Spleen (tissue), 11 donors: Measurements from ENCODE around the gene GRIK1. TPM values are rescaled to one million over a fixed set of nuclear protein-coding genes. Genes with fewer than 3 reads are reported as not detected.

Experiments used
- DNase-seq: peaks from one replicate; pipeline ENCODE4 v3.0.0-alpha.2; 2020
- H3K27ac ChIP-seq, 8 donors: fragments of 200-600 bp; sonication (generic) in 7 of 8; 1 replicate in 4 of 8; 2 replicates in 4 of 8; pipeline versions ENCODE4 v1.5.0 to v1.8.0; 2016 to 2021; ENCODE audit warnings: inconsistent platforms in 4 of 8, mild to moderate bottlenecking in 4 of 8, moderate library complexity in 1 of 8
- H3K27me3 ChIP-seq, 7 donors: fragments of 200-600 bp; sonication (generic) in 6 of 7; replicated peaks in 1 of 7; 1 replicate in 4 of 7; 2 replicates in 3 of 7; pipeline versions ENCODE4 v1.5.0 to v1.8.0; 2016 to 2021; ENCODE audit warnings: inconsistent platforms in 3 of 7, mild to moderate bottlenecking in 1 of 7
- H3K36me3 ChIP-seq, 6 donors: fragments of 200-600 bp; sonication (generic) in 5 of 6; 1 replicate in 4 of 6; 2 replicates in 2 of 6; pipeline versions ENCODE4 v1.5.0 to v1.8.0; 2016 to 2021; ENCODE audit warnings: inconsistent platforms in 2 of 6
- H3K4me1 ChIP-seq, 6 donors: fragments of 200-600 bp; sonication (generic) in 5 of 6; 1 replicate in 3 of 6; 2 replicates in 3 of 6; pipeline versions ENCODE4 v1.5.0 to v1.8.0; 2016 to 2021; ENCODE audit warnings: inconsistent platforms in 3 of 6
- H3K4me3 ChIP-seq, 8 donors: fragments of 200-600 bp; sonication (generic) in 7 of 8; 1 replicate in 4 of 8; 2 replicates in 4 of 8; pipeline versions ENCODE4 v1.5.0 to v1.8.0; 2016 to 2021; ENCODE audit warnings: inconsistent platforms in 4 of 8, mild to moderate bottlenecking in 4 of 8, moderate library complexity in 2 of 8
- H3K9me3 ChIP-seq, 8 donors: fragments of 200-600 bp; sonication (generic) in 7 of 8; 1 replicate in 4 of 8; 2 replicates in 4 of 8; pipeline versions ENCODE4 v1.5.0 to v1.8.0; 2016 to 2021; ENCODE audit warnings: inconsistent platforms in 4 of 8
- POLR2A ChIP-seq, 3 donors: fragments of 450-650 bp; IDR thresholded peaks; one replicate each; pipeline ENCODE4 v1.5.1; 2017; ENCODE audit warnings: antibody characterized with exemption in 3 of 3, mild to moderate bottlenecking in 1 of 3
- POLR2AphosphoS5 ChIP-seq, 3 donors: sonication (generic); formaldehyde crosslinking; IDR thresholded peaks; one replicate each; pipeline ENCODE4 v1.5.1; 2017; ENCODE audit warnings: antibody characterized with exemption in 3 of 3
- WGBS, 5 donors: extraction: QIAGEN DNeasy Blood & Tissue Kit in 3 of 5; methylation state at CpG; one replicate each; pipeline versions ENCODE4 v1.1.5 to v1.1.7; 2013 to 2018; 5-methylcytosine and 5-hydroxymethylcytosine counted together
- intact Hi-C: fragments of 100-400 bp; cut with DNase I; formaldehyde crosslinking; loops from one replicate; pipeline ENCODE4 v1.15.0; 2023; ENCODE audit warnings: low total_unique reads
- polyA plus RNA-seq, 3 donors: library from polyadenylated mRNA; stranded (reverse); fragments of 200-250 nt; gene quantifications; one replicate each; pipeline ENCODE4 v1.2.1, GENCODE V29; 2013
- total RNA-seq, 7 donors: library from RNA; depleted of rRNA in 3 of 7; stranded (reverse); fragments of >200 nt in 3 of 7; fragmentation: NEBNext Ultra II Directional in 4 of 7; extraction: Animal tissue kit (Norgen Biotek cat#: 25700) in 4 of 7; gene quantifications; one replicate each; pipeline versions ENCODE4 v1.1.0 to v1.2.1, GENCODE V29; 2016 to 2021
- TF ChIP-seq, protein P1 (sequence below), 11 experiments: fragments of 200-600 bp in 7 of 11; fragments of 450-650 bp in 4 of 11; sonication (generic) in 4 of 11; IDR thresholded peaks in 8 of 11; conservative IDR thresholded peaks in 3 of 11; 1 replicate in 7 of 11; 2 replicates in 4 of 11; pipeline versions ENCODE4 v1.4.0 to v1.8.0; 2016 to 2021; ENCODE audit warnings: antibody characterized with exemption in 11 of 11, inconsistent platforms in 4 of 11, mild to moderate bottlenecking in 1 of 11
- donor health status: healthy with polysubstance abuse.
- donor health status: DM: no; HTN: no; CAD: no; lungs with moderate emphysema.
- donor health status: DM: no; HTN: no; CAD: no.
- donor health status: Bipolar disorder and iron deficiency.
- donor health status: healthy.
- donor health status: DM: no; HTN: no; CAD: no.
- donor health status: DM: yes; HTN: yes; CAD: no.

GRIK1 gene
- total and polyA plus RNA-seq, 10 donors: 0.02 to 0.17 (median 0.04) TPM; not detected in 7

DNA sequence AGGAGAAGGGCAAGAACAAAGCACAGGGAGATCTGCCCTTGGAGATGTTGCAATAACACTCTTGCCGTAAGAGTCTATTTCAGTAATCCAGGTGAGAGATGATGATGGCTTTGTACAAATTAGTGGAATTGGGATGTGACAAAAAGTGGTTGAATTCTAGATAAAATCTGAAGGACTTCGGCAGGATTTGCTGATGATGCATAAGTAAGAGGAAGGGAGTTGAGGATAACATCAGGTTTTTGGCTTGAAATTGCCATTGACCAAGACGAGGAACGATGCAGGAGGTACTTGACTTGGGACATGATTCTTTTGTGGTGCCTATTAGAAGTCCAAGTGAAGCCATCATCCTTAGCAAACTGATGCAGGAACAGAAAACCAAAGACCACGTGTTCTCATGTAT is 238.1 kb downstream of the GRIK1 start:
- intact Hi-C loops: no loop called here
- Histone ChIP-seq H3K36me3 (no peaks in the 10 kb centered on the region), H3K9me3 (peaks cover 0 to 11% (median 6%) of the 10 kb centered on the region in 8 donors), H3K27me3 (no peaks in the 10 kb centered on the region), H3K4me3 (no peak overlapping the region), H3K4me1 (no peaks in the 10 kb centered on the region), H3K27ac (no peak overlapping the region)
- TF ChIP-seq POLR2A (IDR thresholded peaks at IDR 0.05): no peak
- TF ChIP-seq, protein P1, sequence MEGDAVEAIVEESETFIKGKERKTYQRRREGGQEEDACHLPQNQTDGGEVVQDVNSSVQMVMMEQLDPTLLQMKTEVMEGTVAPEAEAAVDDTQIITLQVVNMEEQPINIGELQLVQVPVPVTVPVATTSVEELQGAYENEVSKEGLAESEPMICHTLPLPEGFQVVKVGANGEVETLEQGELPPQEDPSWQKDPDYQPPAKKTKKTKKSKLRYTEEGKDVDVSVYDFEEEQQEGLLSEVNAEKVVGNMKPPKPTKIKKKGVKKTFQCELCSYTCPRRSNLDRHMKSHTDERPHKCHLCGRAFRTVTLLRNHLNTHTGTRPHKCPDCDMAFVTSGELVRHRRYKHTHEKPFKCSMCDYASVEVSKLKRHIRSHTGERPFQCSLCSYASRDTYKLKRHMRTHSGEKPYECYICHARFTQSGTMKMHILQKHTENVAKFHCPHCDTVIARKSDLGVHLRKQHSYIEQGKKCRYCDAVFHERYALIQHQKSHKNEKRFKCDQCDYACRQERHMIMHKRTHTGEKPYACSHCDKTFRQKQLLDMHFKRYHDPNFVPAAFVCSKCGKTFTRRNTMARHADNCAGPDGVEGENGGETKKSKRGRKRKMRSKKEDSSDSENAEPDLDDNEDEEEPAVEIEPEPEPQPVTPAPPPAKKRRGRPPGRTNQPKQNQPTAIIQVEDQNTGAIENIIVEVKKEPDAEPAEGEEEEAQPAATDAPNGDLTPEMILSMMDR (IDR thresholded peaks at IDR 0.05 in 8 of 11, conservative IDR thresholded peaks at IDR 0.05 in 3 of 11): no peak
- no peak for TF ChIP-seq POLR2AphosphoS5 (IDR thresholded peaks at IDR 0.05)
- 83 to 94% (median 88%) methylated on average over 5 of the region's 5 CpGs for WGBS, 5 donors
- no peak for DNase-seq

DNA sequence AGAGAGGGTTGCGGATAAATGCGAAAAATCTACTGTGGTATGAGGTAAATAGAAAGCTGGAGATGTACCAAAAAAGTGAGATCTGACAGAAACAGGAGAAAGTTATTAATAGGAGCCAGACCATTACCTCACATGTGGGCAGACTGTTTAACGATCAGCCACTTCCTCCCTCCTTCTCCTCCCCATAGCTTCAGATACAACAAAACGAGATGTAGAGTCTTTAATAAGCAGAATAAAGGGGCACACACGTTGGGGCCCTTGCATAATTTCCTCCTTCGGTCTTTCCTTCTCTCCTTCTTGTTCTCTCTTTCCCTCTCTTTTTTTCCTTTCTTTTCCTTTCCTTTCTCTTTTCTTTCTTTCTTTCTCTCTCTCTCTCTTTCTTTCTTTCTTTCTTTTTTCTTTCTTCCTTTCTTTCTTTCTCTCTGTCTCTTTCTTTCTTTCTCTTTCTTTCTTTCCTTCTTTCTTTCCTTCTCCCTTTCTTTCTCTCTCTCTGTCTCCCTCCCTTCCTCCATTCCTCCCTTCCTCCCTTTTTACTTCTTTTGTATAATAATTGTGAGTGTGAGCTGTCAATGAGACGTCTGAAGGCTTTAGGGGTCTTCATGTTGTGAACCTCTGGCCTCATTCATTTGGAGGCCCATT is 242.1 kb downstream of the GRIK1 start:
- DNase-seq: no peak
- Histone ChIP-seq H3K27me3 (no peaks in the 10 kb centered on the region), H3K36me3 (no peaks in the 10 kb centered on the region), H3K9me3 (peaks cover 0 to 11% (median 6%) of the 10 kb centered on the region in 8 donors), H3K4me3 (no peak overlapping the region), H3K4me1 (no peaks in the 10 kb centered on the region), H3K27ac (no peak overlapping the region)
- WGBS, 5 donors: 41 to 51% (median 47%) methylated on average over 7 of the region's 7 CpGs
- intact Hi-C loops: no loop called here
- no peak for TF ChIP-seq POLR2A (IDR thresholded peaks at IDR 0.05)
- TF ChIP-seq POLR2AphosphoS5 (IDR thresholded peaks at IDR 0.05): no peak
- TF ChIP-seq, protein P1 (IDR thresholded peaks at IDR 0.05 in 8 of 11, conservative IDR thresholded peaks at IDR 0.05 in 3 of 11): no peak

DNA sequence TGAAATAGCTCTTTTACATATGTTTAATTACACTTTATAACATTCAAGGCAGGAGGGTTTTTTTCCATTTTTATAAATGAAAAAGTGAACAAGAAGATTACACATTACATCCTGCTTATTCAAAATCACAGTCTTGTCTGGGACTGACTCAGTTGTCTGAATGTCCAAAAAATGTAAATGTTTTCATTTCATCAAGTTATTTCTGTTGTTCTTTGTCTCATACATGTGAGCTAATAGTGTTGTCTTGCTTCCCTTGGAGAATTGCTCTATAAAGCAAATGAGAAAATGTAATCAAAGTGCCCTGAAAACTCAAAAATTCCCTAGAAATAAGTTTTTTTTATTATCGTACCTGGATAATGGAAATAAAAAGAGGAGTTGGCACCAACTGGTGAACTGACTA is 242.9 kb downstream of the GRIK1 start:
- peaks cover 0 to 11% (median 6%) of the 10 kb centered on the region in 8 donors for H3K9me3 ChIP-seq
- no peak for TF ChIP-seq POLR2AphosphoS5 (IDR thresholded peaks at IDR 0.05)
- TF ChIP-seq POLR2A (IDR thresholded peaks at IDR 0.05): no peak
- TF ChIP-seq, protein P1 (IDR thresholded peaks at IDR 0.05 in 8 of 11, conservative IDR thresholded peaks at IDR 0.05 in 3 of 11): no peak

DNA sequence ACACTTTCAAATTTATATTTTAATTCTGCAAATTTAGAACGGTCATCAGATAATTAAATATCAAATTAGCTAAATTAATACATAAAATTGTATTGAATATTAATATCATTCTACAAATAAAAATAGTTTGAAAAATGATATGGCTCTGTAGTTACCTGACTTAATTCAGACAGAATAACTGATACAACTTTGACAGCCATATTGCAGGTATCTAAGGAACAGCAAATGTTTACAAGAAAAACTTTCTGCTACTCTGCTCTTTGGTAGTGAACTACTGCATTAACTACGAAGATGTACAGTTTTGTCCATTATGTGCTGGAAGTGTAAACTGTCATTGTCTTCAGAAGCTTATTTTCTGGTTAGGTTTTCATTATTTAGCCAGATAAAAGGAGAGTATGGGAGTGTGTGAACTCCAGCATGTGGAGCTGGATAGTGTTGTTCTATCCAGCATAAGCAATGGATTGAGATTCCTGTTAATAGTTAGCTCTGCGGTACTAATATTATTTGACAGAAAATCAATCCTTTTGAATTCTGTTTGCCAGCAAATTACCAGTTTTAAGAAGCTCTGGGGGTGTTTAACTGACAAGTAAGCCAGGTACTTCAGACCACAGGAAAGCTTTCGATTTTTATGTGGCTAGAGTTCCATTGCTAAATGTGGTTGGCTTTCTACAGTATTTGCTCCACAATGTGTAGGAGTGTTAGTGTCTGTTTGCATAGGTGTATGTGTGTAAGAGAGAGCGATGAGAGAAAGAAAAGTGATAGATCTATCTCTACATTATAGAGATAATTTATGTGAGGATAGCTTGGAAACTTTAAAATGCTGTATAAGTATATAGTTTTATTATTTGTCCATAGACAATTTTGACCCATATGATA is 247.9 kb downstream of the GRIK1 start:
- no peak overlapping the region for H3K27ac ChIP-seq

More for the DNA sequence above, 242.9 kb downstream of the GRIK1 start:
- 90 to 97% (median 93%) methylated on average over 1 of the region's 1 CpG for WGBS, 5 donors
- Histone ChIP-seq H3K4me3 (no peak overlapping the region), H3K36me3 (no peaks in the 10 kb centered on the region), H3K27me3 (no peaks in the 10 kb centered on the region), H3K27ac (no peak overlapping the region), H3K4me1 (no peaks in the 10 kb centered on the region)
- intact Hi-C loops: no loop called here
- DNase-seq: no peak

More for the DNA sequence above, 247.9 kb downstream of the GRIK1 start:
- no peaks in the 10 kb centered on the region for H3K4me1 ChIP-seq
- H3K36me3 ChIP-seq: no peaks in the 10 kb centered on the region
- WGBS, 5 donors: 76 to 85% (median 84%) methylated on average over 5 of the region's 5 CpGs
- H3K9me3 ChIP-seq: no peaks in the 10 kb centered on the region
- no peak overlapping the region for H3K4me3 ChIP-seq
- no peak for DNase-seq
- no peaks in the 10 kb centered on the region for H3K27me3 ChIP-seq
- TF ChIP-seq POLR2A (IDR thresholded peaks at IDR 0.05): no peak
- TF ChIP-seq, protein P1 (IDR thresholded peaks at IDR 0.05 in 8 of 11, conservative IDR thresholded peaks at IDR 0.05 in 3 of 11): no peak
- no peak for TF ChIP-seq POLR2AphosphoS5 (IDR thresholded peaks at IDR 0.05)
- intact Hi-C loops: no loop called here
